Epithelial cell of esophagus (primary cell): Measurements from ENCODE around the gene LRRC58.

ENCODE experiments used
- DNase-seq: peaks from one replicate; pipeline ENCODE4 v3.0.0; 2010; ENCODE audit warnings: low read depth
- H3K4me3 ChIP-seq: 2 replicates; pipeline ENCODE4 v1.5.1; 2011; ENCODE audit warnings: mild to moderate bottlenecking, low read length, control low read depth
- CTCF ChIP-seq: IDR thresholded peaks from 2 replicates; pipeline ENCODE4 v1.5.1; 2011; ENCODE audit warnings: low read depth, mild to moderate bottlenecking, low read length, control low read depth, inconsistent platforms; ENCODE audit not compliant: insufficient read depth; ENCODE audit errors: missing control alignments

The LRRC58 gene

GRCh38 chr3:120370463-120370862 lies 21.3 kb upstream of the LRRC58 start:
- no peak for DNase-seq
- no peak for TF ChIP-seq CTCF
- no peak overlapping the region for H3K4me3 ChIP-seq

- DNase-seq = no peak
- H3K4me3 ChIP-seq = no peak overlapping the region
- no peak for TF ChIP-seq CTCF
Observed at GRCh38 chr3:120369037-120369467, 19.9 kb upstream of the LRRC58 start.

- no peak for TF ChIP-seq CTCF
Observed at GRCh38 chr3:120368172-120368571, 19.0 kb upstream of the LRRC58 start.

GRCh38 chr3:120364821-120365220 lies 15.7 kb upstream of the LRRC58 start:
- H3K4me3 ChIP-seq = no peak overlapping the region
- no peak for TF ChIP-seq CTCF
- peak; percentile 34 for DNase-seq

More at GRCh38 chr3:120368172-120368571, 19.0 kb upstream of the LRRC58 start:
- no peak overlapping the region for H3K4me3 ChIP-seq
- DNase-seq = no peak

GRCh38 chr3:120364101-120364500 lies 14.9 kb upstream of the LRRC58 start:
- TF ChIP-seq CTCF = no peak
- H3K4me3 ChIP-seq = no peak overlapping the region
- no peak for DNase-seq

- no peak for TF ChIP-seq CTCF
- no peak overlapping the region for H3K4me3 ChIP-seq
- DNase-seq = no peak
Observed at GRCh38 chr3:120357807-120358206, 8.7 kb upstream of the LRRC58 start.

- no peak for DNase-seq
- no peak overlapping the region for H3K4me3 ChIP-seq
- TF ChIP-seq CTCF = no peak
Observed at GRCh38 chr3:120355486-120355885, 6.3 kb upstream of the LRRC58 start.
